GM06990 (cell line): Measurements from ENCODE around the gene ATP2B2.

ENCODE experiments used
- DNase-seq: peaks from one replicate; pipeline ENCODE4 v3.0.0-alpha.2; 2011; ENCODE audit not compliant: insufficient read length; ENCODE audit errors: extremely low read depth
- H3K27me3 ChIP-seq: replicated peaks from 2 replicates; pipeline ENCODE4 v1.6.0; 2011; ENCODE audit warnings: low read length; ENCODE audit not compliant: control insufficient read depth, insufficient read depth
- H3K36me3 ChIP-seq: 2 replicates; pipeline ENCODE4 v1.5.1; 2011; ENCODE audit warnings: low read length; ENCODE audit not compliant: control insufficient read depth, insufficient read depth
- H3K4me3 ChIP-seq: replicated peaks from 2 replicates; pipeline ENCODE4 v1.5.1; 2011; ENCODE audit warnings: low read depth, mild to moderate bottlenecking, control low read depth, low read length
- TF ChIP-seq, protein P1 (sequence below): IDR thresholded peaks from 2 replicates; pipeline ENCODE4 v1.5.1; 2011; ENCODE audit warnings: low read length, control low read depth, mild to moderate bottlenecking, inconsistent platforms; ENCODE audit not compliant: insufficient read depth, poor library complexity, severe bottlenecking

The ATP2B2 gene

DNA sequence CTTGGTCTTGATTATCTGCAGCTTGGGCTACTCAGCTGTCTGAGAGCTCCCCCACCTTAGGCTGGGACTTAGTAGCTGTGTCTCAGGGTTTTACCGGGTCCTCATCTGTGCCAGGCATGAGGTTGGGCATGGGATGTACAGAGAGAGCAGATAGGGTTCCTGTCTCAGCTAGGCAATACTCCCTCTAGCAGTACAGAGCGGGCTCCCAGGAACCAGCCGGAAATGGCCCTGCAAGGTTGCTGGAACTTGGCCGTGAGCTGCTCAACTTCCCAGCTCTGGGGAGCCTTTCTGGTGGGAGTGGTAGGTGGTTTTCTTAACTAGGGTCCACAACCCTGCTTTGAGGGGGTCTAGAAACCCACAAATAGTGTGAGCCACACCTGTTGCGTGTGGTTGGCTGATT is 58.3 kb downstream of the ATP2B2 start:
- no peak for DNase-seq
- Histone ChIP-seq H3K27me3 (no peaks in the 10 kb centered on the region), H3K4me3 (no peak overlapping the region), H3K36me3 (no peaks in the 10 kb centered on the region)
- TF ChIP-seq, protein P1, sequence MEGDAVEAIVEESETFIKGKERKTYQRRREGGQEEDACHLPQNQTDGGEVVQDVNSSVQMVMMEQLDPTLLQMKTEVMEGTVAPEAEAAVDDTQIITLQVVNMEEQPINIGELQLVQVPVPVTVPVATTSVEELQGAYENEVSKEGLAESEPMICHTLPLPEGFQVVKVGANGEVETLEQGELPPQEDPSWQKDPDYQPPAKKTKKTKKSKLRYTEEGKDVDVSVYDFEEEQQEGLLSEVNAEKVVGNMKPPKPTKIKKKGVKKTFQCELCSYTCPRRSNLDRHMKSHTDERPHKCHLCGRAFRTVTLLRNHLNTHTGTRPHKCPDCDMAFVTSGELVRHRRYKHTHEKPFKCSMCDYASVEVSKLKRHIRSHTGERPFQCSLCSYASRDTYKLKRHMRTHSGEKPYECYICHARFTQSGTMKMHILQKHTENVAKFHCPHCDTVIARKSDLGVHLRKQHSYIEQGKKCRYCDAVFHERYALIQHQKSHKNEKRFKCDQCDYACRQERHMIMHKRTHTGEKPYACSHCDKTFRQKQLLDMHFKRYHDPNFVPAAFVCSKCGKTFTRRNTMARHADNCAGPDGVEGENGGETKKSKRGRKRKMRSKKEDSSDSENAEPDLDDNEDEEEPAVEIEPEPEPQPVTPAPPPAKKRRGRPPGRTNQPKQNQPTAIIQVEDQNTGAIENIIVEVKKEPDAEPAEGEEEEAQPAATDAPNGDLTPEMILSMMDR: no peak

DNA sequence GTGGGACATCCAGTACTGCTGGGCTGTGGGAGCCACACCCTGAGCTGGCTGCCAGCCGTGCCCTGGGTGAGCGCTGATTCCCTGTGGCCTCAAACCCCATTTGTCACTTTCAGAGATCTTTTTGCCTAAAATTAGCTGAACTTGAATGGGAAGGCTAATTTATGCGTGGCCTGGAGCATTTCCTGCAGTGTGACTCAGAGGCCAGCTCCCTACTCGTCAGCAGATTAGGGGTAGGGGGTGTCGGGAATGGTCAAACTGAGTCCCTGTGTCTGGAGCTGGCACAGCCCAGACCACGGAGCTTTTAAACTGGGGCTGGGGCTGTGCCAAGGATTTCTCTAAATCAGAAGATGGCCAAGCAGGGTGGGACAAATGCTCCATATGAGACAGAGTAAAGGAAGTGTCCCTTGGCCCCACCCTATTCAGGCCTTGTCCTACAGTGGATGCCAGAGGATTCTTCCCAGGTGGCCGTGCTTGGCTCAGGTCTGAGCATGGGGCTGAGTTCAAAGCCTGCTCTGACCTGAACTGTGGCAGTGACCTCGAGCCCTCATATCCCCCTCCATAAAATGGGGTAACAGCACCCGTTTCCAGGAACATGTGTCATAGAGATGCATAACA is 59.7 kb downstream of the ATP2B2 start:
- no peak for DNase-seq
- no peaks in the 10 kb centered on the region for H3K27me3 ChIP-seq

DNA sequence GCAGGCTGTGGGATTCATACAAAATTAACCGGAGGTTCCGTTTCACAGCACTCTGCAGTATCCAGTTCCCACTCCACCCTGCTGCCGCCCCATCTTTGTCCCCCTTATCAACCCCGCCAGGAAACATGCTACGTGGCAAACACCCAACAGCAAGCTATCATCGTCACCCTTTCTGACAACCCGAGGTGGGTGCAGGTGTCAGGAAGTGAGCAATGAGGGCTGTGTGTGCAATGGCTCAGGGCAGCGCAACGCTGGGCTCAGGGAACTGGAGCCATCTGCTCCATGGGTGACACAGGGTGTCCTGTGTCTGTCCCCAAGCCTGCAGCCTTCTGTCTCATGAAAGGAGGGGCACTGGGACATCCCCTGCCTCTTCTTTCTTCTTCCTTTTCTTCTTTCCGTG is 60.9 kb downstream of the ATP2B2 start:
- H3K4me3 ChIP-seq: no peak overlapping the region
- TF ChIP-seq, protein P1: no peak
- H3K27me3 ChIP-seq: no peaks in the 10 kb centered on the region
- no peaks in the 10 kb centered on the region for H3K36me3 ChIP-seq
- no peak for DNase-seq

More for the DNA sequence above, 59.7 kb downstream of the ATP2B2 start:
- H3K4me3 ChIP-seq: no peak overlapping the region
- H3K36me3 ChIP-seq: no peaks in the 10 kb centered on the region
- TF ChIP-seq, protein P1: no peak

DNA sequence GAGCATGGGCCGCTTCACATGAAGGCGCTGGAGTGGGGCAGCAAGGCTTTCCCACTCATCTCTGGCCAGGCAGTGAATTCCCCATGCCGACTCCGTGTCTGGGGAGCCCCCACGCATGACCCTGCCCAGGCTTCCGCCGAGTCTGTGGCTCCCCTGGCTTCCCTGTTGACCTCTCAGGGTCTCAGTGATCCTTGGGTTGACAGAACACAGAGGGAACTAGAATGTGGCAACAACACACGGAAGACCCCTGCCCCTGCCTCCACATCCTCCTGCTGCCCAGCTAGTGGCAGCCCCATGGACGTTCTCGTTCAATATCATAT is 61.3 kb downstream of the ATP2B2 start:
- Histone ChIP-seq H3K27me3 (no peaks in the 10 kb centered on the region), H3K36me3 (no peaks in the 10 kb centered on the region), H3K4me3 (no peak overlapping the region)
- no peak for DNase-seq
- TF ChIP-seq, protein P1: no peak

DNA sequence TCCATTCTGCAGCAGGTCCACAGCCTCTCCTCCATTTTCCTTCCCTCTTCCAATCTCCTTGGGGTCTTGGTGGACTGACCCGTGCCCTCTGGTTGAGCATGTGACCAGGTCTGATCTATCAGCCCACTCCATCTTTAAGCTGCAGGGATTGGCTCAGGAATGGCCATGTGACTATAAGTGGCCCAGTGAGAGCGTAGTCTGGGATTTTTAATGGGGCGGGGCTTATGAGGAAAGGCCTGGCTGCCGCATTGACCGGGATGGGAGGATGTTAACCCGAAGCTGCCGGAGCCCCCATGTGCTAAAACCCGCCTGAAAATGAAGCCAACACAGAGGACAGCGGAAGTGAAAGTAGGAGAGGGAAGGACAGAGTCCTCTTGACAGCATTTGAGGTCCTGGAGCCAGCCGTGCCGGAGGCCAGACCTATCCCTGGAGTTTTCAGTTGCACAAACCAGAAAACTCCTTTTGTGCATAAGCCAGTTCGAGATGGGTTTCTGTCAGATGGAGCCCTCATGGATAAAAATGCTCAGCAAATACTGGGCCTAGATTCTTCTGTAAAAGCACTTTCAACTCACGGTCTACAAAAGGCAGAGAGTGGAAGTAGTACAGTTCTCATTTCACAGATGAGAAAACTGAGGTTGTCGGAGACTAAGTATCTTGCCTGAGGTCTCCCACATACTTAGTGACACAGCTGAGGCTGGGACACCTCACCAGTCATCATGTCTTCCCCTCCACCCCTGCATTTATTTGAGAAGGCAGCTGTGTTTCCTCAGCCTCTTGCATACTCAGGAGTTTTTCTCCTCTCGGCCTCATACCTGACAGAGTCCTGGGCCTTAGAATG is 61.9 kb downstream of the ATP2B2 start:
- TF ChIP-seq, protein P1: no peak
- no peak for DNase-seq
- no peaks in the 10 kb centered on the region for H3K27me3 ChIP-seq
- H3K4me3 ChIP-seq: no peak overlapping the region
- H3K36me3 ChIP-seq: no peaks in the 10 kb centered on the region
